ES-I3 (cell line): ENCODE data around the gene SPRR2B.
"Not testable (repeated sequence)": the region's sequence is repeated elsewhere in the genome, so short reads cannot be mapped to it uniquely, and the experiment has no call there.

Source experiments
- H3K36me3 ChIP-seq: 2 replicates; pipeline ENCODE4 v1.6.1; 2013; ENCODE audit warnings: mild to moderate bottlenecking, low read length, control low read depth, moderate library complexity; ENCODE audit not compliant: insufficient read depth
- H3K4me1 ChIP-seq: 2 replicates; pipeline ENCODE4 v1.6.1; 2013; ENCODE audit warnings: mild to moderate bottlenecking, control low read depth, low read length; ENCODE audit not compliant: insufficient read depth
- H3K9ac ChIP-seq: 2 replicates; pipeline ENCODE4 v1.6.1; 2013; ENCODE audit warnings: low read depth, mild to moderate bottlenecking, low read length, moderate library complexity
- H3K9me3 ChIP-seq: 2 replicates; pipeline ENCODE4 v1.6.1; 2013; ENCODE audit warnings: mild to moderate bottlenecking, low read length, moderate library complexity; ENCODE audit not compliant: control insufficient read depth, insufficient read depth

The SPRR2B gene

GRCh38 chr1:153058826-153059784 is 12.3 kb downstream of the SPRR2B start:
- no peak overlapping the region for H3K9ac ChIP-seq
- H3K4me1 ChIP-seq, result no peaks in the 10 kb centered on the region
- no peaks in the 10 kb centered on the region for H3K36me3 ChIP-seq
- no peaks in the 10 kb centered on the region for H3K9me3 ChIP-seq

- H3K9me3 ChIP-seq, result no peaks in the 10 kb centered on the region
- no peak overlapping the region for H3K9ac ChIP-seq
- no peaks in the 10 kb centered on the region for H3K36me3 ChIP-seq
- H3K4me1 ChIP-seq, result no peaks in the 10 kb centered on the region
Measured at GRCh38 chr1:153058154-153058553, 13.3 kb downstream of the SPRR2B start.

- Histone ChIP-seq H3K9me3 (no peaks in the 10 kb centered on the region), H3K36me3 (no peaks in the 10 kb centered on the region), H3K9ac (no peak within 1 kb of the TSS), H3K4me1 (no peaks in the 10 kb centered on the region)
Measured at GRCh38 chr1:153057375-153057774, 14.0 kb downstream of the SPRR2B start, which contains the start of gene SPRR2A. SPRR2A (minus strand) TSS chr1:153057512; CDS start chr1:153056735, 777 bp downstream.

GRCh38 chr1:153056111-153056510 is 15.3 kb downstream of the SPRR2B start:
- H3K4me1 ChIP-seq, H3K9me3 ChIP-seq, H3K9ac ChIP-seq, H3K36me3 ChIP-seq: not testable (repeated sequence)

GRCh38 chr1:153049211-153049610 is 22.2 kb downstream of the SPRR2B start:
- H3K9me3 ChIP-seq, result no peaks in the 10 kb centered on the region
- H3K4me1 ChIP-seq, result no peaks in the 10 kb centered on the region
- no peaks in the 10 kb centered on the region for H3K36me3 ChIP-seq
- H3K9ac ChIP-seq, result no peak overlapping the region

GRCh38 chr1:153040950-153041631 is 30.3 kb downstream of the SPRR2B start, which contains the start of gene SPRR2D:
SPRR2D (minus strand) TSS chr1:153041120; CDS start chr1:153040346, 774 bp downstream.
- Histone ChIP-seq H3K9ac (no peak within 1 kb of the TSS), H3K9me3 (no peaks in the 10 kb centered on the region), H3K4me1 (no peaks in the 10 kb centered on the region), H3K36me3 (no peaks in the 10 kb centered on the region)

- H3K9ac ChIP-seq, result no peak overlapping the region
- no peaks in the 10 kb centered on the region for H3K36me3 ChIP-seq
- no peaks in the 10 kb centered on the region for H3K4me1 ChIP-seq
- no peaks in the 10 kb centered on the region for H3K9me3 ChIP-seq
Measured at GRCh38 chr1:153035211-153035610, 36.2 kb downstream of the SPRR2B start.

GRCh38 chr1:153032677-153033308 is 38.6 kb downstream of the SPRR2B start:
- Histone ChIP-seq H3K36me3 (no peaks in the 10 kb centered on the region), H3K4me1 (no peaks in the 10 kb centered on the region), H3K9me3 (no peaks in the 10 kb centered on the region), H3K9ac (no peak overlapping the region)

- H3K9me3 ChIP-seq, result no peaks in the 10 kb centered on the region
- no peaks in the 10 kb centered on the region for H3K36me3 ChIP-seq
Measured at GRCh38 chr1:153032073-153032472, 39.3 kb downstream of the SPRR2B start.

GRCh38 chr1:153030895-153031294 is 40.5 kb downstream of the SPRR2B start, which contains the start of gene SPRR1B:
SPRR1B (plus strand) TSS chr1:153031203; CDS start chr1:153032346, 1,143 bp downstream.
- no peaks in the 10 kb centered on the region; the same call in 1 of the 2 replicates for H3K4me1 ChIP-seq
- no peaks in the 10 kb centered on the region for H3K9me3 ChIP-seq
- no peak within 1 kb of the TSS for H3K9ac ChIP-seq

More at GRCh38 chr1:153032073-153032472, 39.3 kb downstream of the SPRR2B start:
- H3K4me1 ChIP-seq, result no peaks in the 10 kb centered on the region; the same call in 1 of the 2 replicates
- no peak overlapping the region for H3K9ac ChIP-seq

GRCh38 chr1:153028766-153029165 is 42.6 kb downstream of the SPRR2B start:
- H3K9me3 ChIP-seq, result no peaks in the 10 kb centered on the region
- no peaks in the 10 kb centered on the region; the same call in 1 of the 2 replicates for H3K4me1 ChIP-seq
- no peaks in the 10 kb centered on the region for H3K36me3 ChIP-seq
- no peak overlapping the region for H3K9ac ChIP-seq

More at GRCh38 chr1:153030895-153031294, 40.5 kb downstream of the SPRR2B start, which contains the start of gene SPRR1B:
- no peaks in the 10 kb centered on the region for H3K36me3 ChIP-seq

GRCh38 chr1:153025797-153026196 is 45.6 kb downstream of the SPRR2B start:
- Histone ChIP-seq H3K9me3 (no peaks in the 10 kb centered on the region), H3K9ac (no peak overlapping the region), H3K4me1 (no peaks in the 10 kb centered on the region; the same call in 1 of the 2 replicates), H3K36me3 (no peaks in the 10 kb centered on the region)

GRCh38 chr1:153024413-153024812 is 47.0 kb downstream of the SPRR2B start:
- Histone ChIP-seq H3K9me3 (no peaks in the 10 kb centered on the region), H3K4me1 (no peaks in the 10 kb centered on the region; the same call in 1 of the 2 replicates), H3K36me3 (no peaks in the 10 kb centered on the region), H3K9ac (no peak overlapping the region)

- no peaks in the 10 kb centered on the region for H3K9me3 ChIP-seq
- H3K4me1 ChIP-seq, result no peaks in the 10 kb centered on the region; the same call in 1 of the 2 replicates
- no peak overlapping the region for H3K9ac ChIP-seq
- no peaks in the 10 kb centered on the region for H3K36me3 ChIP-seq
Measured at GRCh38 chr1:153023109-153023508, 48.3 kb downstream of the SPRR2B start.
